Karpas-422 (cell line): ENCODE results near the gene PARVG. TPM values are rescaled to one million over a fixed set of nuclear protein-coding genes. Genes with fewer than 3 reads are reported as not detected.

Source experiments
- DNase-seq: peaks from one replicate; pipeline ENCODE4 v3.0.0-alpha.2; 2015
- H2AFZ ChIP-seq: fragments of 200-600 bp; sonication (generic); 2 replicates; pipeline ENCODE4 v1.6.1; 2014; ENCODE audit warnings: antibody characterized with exemption, low read length, mixed read lengths
- H3K27ac ChIP-seq: fragments of 200-600 bp; sonication (generic); 2 replicates; pipeline ENCODE4 v1.5.1; 2014; ENCODE audit warnings: mild to moderate bottlenecking, low read length, moderate library complexity
- H3K27me3 ChIP-seq: fragments of 200-600 bp; sonication (generic); 2 replicates; pipeline ENCODE4 v1.6.1; 2014; ENCODE audit warnings: low read length, mixed read lengths
- H3K36me3 ChIP-seq: fragments of 200-600 bp; sonication (generic); 2 replicates; pipeline ENCODE4 v1.6.1; 2014; ENCODE audit warnings: low read length, mixed read lengths; ENCODE audit not compliant: insufficient read depth
- H3K4me1 ChIP-seq: fragments of 200-600 bp; sonication (generic); 2 replicates; pipeline ENCODE4 v1.6.1; 2014; ENCODE audit warnings: mild to moderate bottlenecking, low read length, mixed read lengths
- H3K4me2 ChIP-seq: fragments of 200-600 bp; sonication (generic); 2 replicates; pipeline ENCODE4 v1.6.1; 2014; ENCODE audit warnings: low read length, low read depth, mild to moderate bottlenecking; ENCODE audit not compliant: poor library complexity, severe bottlenecking
- H3K4me3 ChIP-seq: fragments of 200-600 bp; sonication (generic); 2 replicates; pipeline ENCODE4 v1.5.1; 2014; ENCODE audit warnings: mild to moderate bottlenecking, antibody characterized with exemption, low read length, mixed read lengths
- H3K79me2 ChIP-seq: fragments of 200-600 bp; sonication (generic); 2 replicates; pipeline ENCODE4 v1.6.1; 2014; ENCODE audit warnings: mild to moderate bottlenecking, low read length, mixed read lengths
- H3K9ac ChIP-seq: fragments of 200-600 bp; sonication (generic); 2 replicates; pipeline ENCODE4 v1.6.0; 2014; ENCODE audit warnings: low read length
- H3K9me2 ChIP-seq: fragments of 200-600 bp; sonication (generic), shearing (Covaris generic); replicated peaks from 2 replicates; pipeline ENCODE4 v1.6.0; 2014; ENCODE audit warnings: mild to moderate bottlenecking, low read length, moderate library complexity; ENCODE audit not compliant: insufficient read depth
- H3K9me3 ChIP-seq: fragments of 300-700, 200-600 bp; sonication (generic); 2 replicates; pipeline ENCODE4 v1.6.1; 2014; ENCODE audit warnings: low read length, mixed read lengths
- H4K20me1 ChIP-seq: fragments of 200-600 bp; sonication (generic); 2 replicates; pipeline ENCODE4 v1.6.1; 2014; ENCODE audit warnings: mild to moderate bottlenecking, antibody characterized with exemption, low read length, low read depth; ENCODE audit not compliant: insufficient read depth
- total RNA-seq: library from RNA; depleted of rRNA; stranded (reverse); fragments of >200 nt; shearing (Covaris generic); gene quantifications from 2 replicates; pipeline ENCODE4 v1.2.3, GENCODE V29; 2014; ENCODE audit warnings: low replicate concordance

PARVG gene
- total RNA-seq, 1 experiment from 2014 or later, result 6.3 TPM

DNA sequence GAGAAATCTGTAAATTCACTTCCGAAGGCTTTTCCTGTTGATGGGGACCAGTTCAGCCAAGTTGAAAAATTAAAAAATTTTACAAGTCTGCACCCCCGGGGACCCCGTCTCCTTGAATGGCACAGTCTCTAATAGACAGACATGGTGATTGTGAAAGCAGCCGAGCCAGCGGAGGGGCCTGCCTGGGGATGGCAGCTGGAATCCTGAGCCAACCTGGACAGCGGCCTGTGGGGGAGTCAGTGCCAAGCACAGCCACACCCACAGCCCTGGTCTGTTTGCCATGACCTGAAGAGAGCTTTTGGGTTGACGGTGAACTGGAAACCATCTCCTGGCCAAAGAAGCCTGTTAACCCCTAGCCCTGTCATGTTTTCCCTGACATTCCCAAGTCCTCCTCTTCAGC is 64.7 kb downstream of the PARVG start:
- Histone ChIP-seq H3K9me2 (no peaks in the 10 kb centered on the region), H3K9ac (no peak overlapping the region), H3K4me1 (no peaks in the 10 kb centered on the region), H3K79me2 (no peaks in the 10 kb centered on the region), H3K27ac (no peak overlapping the region), H3K4me3 (no peak overlapping the region), H4K20me1 (no peaks in the 10 kb centered on the region), H2AFZ (no peak overlapping the region), H3K36me3 (no peaks in the 10 kb centered on the region), H3K4me2 (no peak overlapping the region), H3K9me3 (no peaks in the 10 kb centered on the region), H3K27me3 (no peaks in the 10 kb centered on the region)
- DNase-seq, result no peak

GRCh38 chr22:44245867-44246266 is 65.1 kb downstream of the PARVG start:
- H3K36me3 ChIP-seq, result no peaks in the 10 kb centered on the region
- no peaks in the 10 kb centered on the region for H3K9me2 ChIP-seq
- H3K27ac ChIP-seq, result no peak overlapping the region
- H2AFZ ChIP-seq, result no peak overlapping the region
- H3K9ac ChIP-seq, result no peak overlapping the region
- no peaks in the 10 kb centered on the region for H3K4me1 ChIP-seq
- no peak overlapping the region for H3K4me3 ChIP-seq
- H3K4me2 ChIP-seq, result no peak overlapping the region
- no peak for DNase-seq
- H3K27me3 ChIP-seq, result no peaks in the 10 kb centered on the region
- no peaks in the 10 kb centered on the region for H4K20me1 ChIP-seq
- no peaks in the 10 kb centered on the region for H3K79me2 ChIP-seq
- no peaks in the 10 kb centered on the region for H3K9me3 ChIP-seq

GRCh38 chr22:44246615-44247326 is 66.0 kb downstream of the PARVG start:
- Histone ChIP-seq H3K9ac (no peak overlapping the region), H3K27ac (no peak overlapping the region), H3K36me3 (no peaks in the 10 kb centered on the region), H3K27me3 (no peaks in the 10 kb centered on the region), H3K4me2 (no peak overlapping the region), H2AFZ (no peak overlapping the region), H3K79me2 (no peaks in the 10 kb centered on the region), H3K4me1 (no peaks in the 10 kb centered on the region), H4K20me1 (no peaks in the 10 kb centered on the region), H3K4me3 (no peak overlapping the region), H3K9me3 (no peaks in the 10 kb centered on the region), H3K9me2 (no peaks in the 10 kb centered on the region)
- DNase-seq, result no peak

DNA sequence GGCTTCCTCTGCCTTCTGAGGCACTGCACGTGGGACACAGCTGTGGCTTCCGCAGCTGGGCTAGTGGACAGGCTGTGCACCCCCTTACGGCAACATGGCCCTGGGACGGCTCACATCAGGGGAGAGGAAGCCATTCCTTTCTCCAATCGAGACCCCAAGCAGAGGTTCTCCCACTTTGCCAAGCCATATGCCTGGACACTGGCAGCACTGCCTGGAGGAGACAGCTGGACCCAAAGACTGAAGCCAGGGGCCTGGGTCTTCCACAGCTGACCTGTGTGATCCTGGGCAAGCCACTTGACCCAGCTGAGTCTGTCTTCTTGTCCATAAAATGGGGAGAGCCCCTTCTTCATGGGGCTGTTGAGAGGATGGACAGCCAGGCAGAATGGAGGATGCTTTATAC is 66.6 kb downstream of the PARVG start:
- H3K9me2 ChIP-seq, result no peaks in the 10 kb centered on the region
- H3K27me3 ChIP-seq, result no peaks in the 10 kb centered on the region
- no peaks in the 10 kb centered on the region for H3K4me1 ChIP-seq
- H3K79me2 ChIP-seq, result no peaks in the 10 kb centered on the region
- no peak overlapping the region for H3K9ac ChIP-seq
- DNase-seq, result no peak
- H3K36me3 ChIP-seq, result no peaks in the 10 kb centered on the region
- no peaks in the 10 kb centered on the region for H4K20me1 ChIP-seq
- H3K27ac ChIP-seq, result no peak overlapping the region
- H3K4me3 ChIP-seq, result no peak overlapping the region
- H2AFZ ChIP-seq, result no peak overlapping the region
- H3K9me3 ChIP-seq, result no peaks in the 10 kb centered on the region
- no peak overlapping the region for H3K4me2 ChIP-seq

- H3K27me3 ChIP-seq, result no peaks in the 10 kb centered on the region
Observed at GRCh38 chr22:44247923-44248892, 67.5 kb downstream of the PARVG start.

DNA sequence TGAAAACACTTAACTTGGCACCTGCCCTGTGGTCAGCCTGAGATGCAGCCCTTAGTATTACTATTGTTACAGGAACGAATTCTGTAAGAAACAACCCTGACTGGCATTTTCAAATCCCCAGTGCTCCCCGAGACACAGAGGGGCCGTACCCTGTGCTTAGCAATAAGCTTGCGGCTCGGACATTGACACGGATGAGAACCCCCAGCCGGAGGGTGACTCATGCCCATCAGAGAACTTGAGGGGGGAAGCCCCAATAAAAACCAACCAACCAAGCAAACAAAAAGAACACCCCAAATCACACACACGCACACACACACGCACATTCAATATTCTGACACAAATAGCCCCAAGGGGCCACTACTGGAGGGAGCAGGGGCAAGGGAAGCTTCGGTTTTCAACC is 68.2 kb downstream of the PARVG start:
- no peaks in the 10 kb centered on the region for H3K36me3 ChIP-seq
- no peak overlapping the region for H3K4me2 ChIP-seq
- no peaks in the 10 kb centered on the region for H3K9me2 ChIP-seq
- DNase-seq, result no peak
- no peak overlapping the region for H3K27ac ChIP-seq
- no peak overlapping the region for H3K9ac ChIP-seq
- H3K9me3 ChIP-seq, result no peaks in the 10 kb centered on the region
- H4K20me1 ChIP-seq, result no peaks in the 10 kb centered on the region
- H3K27me3 ChIP-seq, result no peaks in the 10 kb centered on the region
- no peaks in the 10 kb centered on the region for H3K4me1 ChIP-seq
- no peak overlapping the region for H2AFZ ChIP-seq
- no peaks in the 10 kb centered on the region for H3K79me2 ChIP-seq
- H3K4me3 ChIP-seq, result no peak overlapping the region

More at GRCh38 chr22:44247923-44248892, 67.5 kb downstream of the PARVG start:
- DNase-seq, result no peak
- Histone ChIP-seq H3K36me3 (no peaks in the 10 kb centered on the region), H4K20me1 (no peaks in the 10 kb centered on the region), H3K79me2 (no peaks in the 10 kb centered on the region), H3K4me1 (no peaks in the 10 kb centered on the region), H3K4me3 (no peak overlapping the region), H3K9me2 (no peaks in the 10 kb centered on the region), H3K27ac (no peak overlapping the region), H3K9me3 (no peaks in the 10 kb centered on the region), H3K4me2 (no peak overlapping the region), H3K9ac (no peak overlapping the region), H2AFZ (no peak overlapping the region)

GRCh38 chr22:44249376-44250147 is 68.8 kb downstream of the PARVG start:
- no peaks in the 10 kb centered on the region for H3K9me2 ChIP-seq
- no peak overlapping the region for H3K27ac ChIP-seq
- no peak overlapping the region for H2AFZ ChIP-seq
- no peak overlapping the region for H3K9ac ChIP-seq
- no peaks in the 10 kb centered on the region for H3K36me3 ChIP-seq
- no peaks in the 10 kb centered on the region for H4K20me1 ChIP-seq
- H3K27me3 ChIP-seq, result no peaks in the 10 kb centered on the region
- no peaks in the 10 kb centered on the region for H3K9me3 ChIP-seq
- H3K4me3 ChIP-seq, result no peak overlapping the region
- no peaks in the 10 kb centered on the region for H3K4me1 ChIP-seq
- H3K79me2 ChIP-seq, result no peaks in the 10 kb centered on the region
- no peak for DNase-seq
- no peak overlapping the region for H3K4me2 ChIP-seq

DNA sequence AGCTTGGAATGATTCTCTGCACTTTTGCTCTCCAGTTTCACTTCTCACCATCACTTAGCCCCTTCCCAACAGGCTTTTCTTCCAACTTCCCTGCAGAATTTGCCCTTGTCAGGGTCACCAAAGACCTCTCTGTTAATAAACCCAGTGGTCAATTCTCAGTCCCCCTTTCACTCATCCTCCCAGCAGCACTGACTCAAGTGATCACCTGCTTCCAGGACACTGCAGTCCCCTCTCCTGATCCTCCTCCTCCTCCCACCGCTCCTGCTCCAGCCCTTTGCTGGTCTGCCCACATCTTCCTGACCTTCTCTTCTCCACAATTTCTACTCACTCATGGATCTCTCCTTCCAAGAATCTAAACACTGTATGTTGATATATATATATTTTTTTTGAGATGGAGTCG is 74.1 kb downstream of the PARVG start:
- Histone ChIP-seq H3K27me3 (no peaks in the 10 kb centered on the region), H2AFZ (no peak overlapping the region), H3K4me1 (no peaks in the 10 kb centered on the region), H3K79me2 (no peaks in the 10 kb centered on the region), H3K4me3 (no peak overlapping the region), H3K9me3 (no peaks in the 10 kb centered on the region), H3K9ac (no peak overlapping the region), H3K4me2 (no peak overlapping the region), H3K27ac (no peak overlapping the region), H3K36me3 (no peaks in the 10 kb centered on the region), H3K9me2 (no peaks in the 10 kb centered on the region), H4K20me1 (no peaks in the 10 kb centered on the region)
- DNase-seq, result no peak
